ENCODE data around the gene SNN. TPM values are rescaled to one million over a fixed set of nuclear protein-coding genes. Genes with fewer than 3 reads are reported as not detected.

SNN gene
- total and polyA plus RNA-seq, 2 experiments from 2014 or later: 5.4 to 5.9 TPM

GRCh38 chr16:11658896-11659708 is 9.2 kb upstream of the SNN start:
- no peaks in the 10 kb centered on the region for H3F3A ChIP-seq (ENCODE audit: insufficient read depth)
- H4K20me1 ChIP-seq (ENCODE audit: insufficient read depth): no peaks in the 10 kb centered on the region
- H3K79me2 ChIP-seq (ENCODE audit: insufficient read depth): no peaks in the 10 kb centered on the region
- in situ Hi-C loops (cut with MboI): loop anchor here (10.0 kb wide), 1 partner anchor 254 kb away; no protein-coding TSS in a partner anchor
- WGBS, 2 experiments (ENCODE audit: low coverage in 1 of 2, low lambda C conversion rate in 2 of 2, missing lambda C conversion rate in 2 of 2): 49 to 58% methylated on average over 18 to 19 of the region's 19 CpGs
- no peak overlapping the region for H3K4me3 ChIP-seq
- H3K27me3 ChIP-seq (replicated peaks; ENCODE audit: insufficient read depth): no peaks in the 10 kb centered on the region
- no peak overlapping the region for H3K27ac ChIP-seq
- no peak for TF ChIP-seq EZH2phosphoT487 (IDR thresholded peaks at IDR 0.05; ENCODE audit: insufficient read depth, low read depth)
- TF ChIP-seq EZH2 (IDR thresholded peaks at IDR 0.05; ENCODE audit: insufficient read depth, poor library complexity, severe bottlenecking): no peak
- H2AFZ ChIP-seq: no peak overlapping the region
- no peak for DNase-seq
- no peaks in the 10 kb centered on the region for H3K36me3 ChIP-seq (ENCODE audit: low read depth)
- H3K9ac ChIP-seq: no peak overlapping the region
- H3K9me2 ChIP-seq (ENCODE audit: insufficient read depth): no peaks in the 10 kb centered on the region
- H3K4me2 ChIP-seq (ENCODE audit: unreplicated experiment): no peak overlapping the region
- H3K4me1 ChIP-seq (ENCODE audit: insufficient read depth): no peaks in the 10 kb centered on the region
- no peaks in the 10 kb centered on the region for H3K9me3 ChIP-seq (ENCODE audit: low read depth)

DNA sequence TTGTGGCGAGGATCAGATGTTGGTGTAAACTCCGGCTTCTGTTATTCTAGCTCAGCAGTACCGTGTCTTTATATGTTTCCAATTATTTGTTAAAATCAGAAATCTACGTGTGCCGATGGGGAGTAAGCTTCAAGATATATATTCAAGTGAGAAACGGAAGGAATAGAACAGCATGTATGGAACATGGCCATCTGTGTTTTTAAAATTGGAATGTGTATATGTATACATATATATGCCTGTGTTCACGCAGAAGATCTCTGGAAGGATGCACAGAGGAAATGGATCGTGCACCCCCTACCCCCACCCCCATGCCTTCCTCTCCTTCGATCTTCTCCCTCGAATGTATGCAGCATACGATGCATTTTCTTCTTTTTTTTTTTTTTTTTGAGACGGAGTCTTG is 7.7 kb upstream of the SNN start:
- no peak for TF ChIP-seq EZH2 (IDR thresholded peaks at IDR 0.05; ENCODE audit: insufficient read depth, poor library complexity, severe bottlenecking)
- no peak for TF ChIP-seq EZH2phosphoT487 (IDR thresholded peaks at IDR 0.05; ENCODE audit: insufficient read depth, low read depth)
- H3K79me2 ChIP-seq (ENCODE audit: insufficient read depth): no peaks in the 10 kb centered on the region
- no peaks in the 10 kb centered on the region for H3K9me2 ChIP-seq (ENCODE audit: insufficient read depth)
- H3K4me3 ChIP-seq: no peak overlapping the region
- no peaks in the 10 kb centered on the region for H3F3A ChIP-seq (ENCODE audit: insufficient read depth)
- DNase-seq: no peak
- H3K4me2 ChIP-seq (ENCODE audit: unreplicated experiment): no peak overlapping the region
- no peaks in the 10 kb centered on the region for H4K20me1 ChIP-seq (ENCODE audit: insufficient read depth)
- H3K27ac ChIP-seq: no peak overlapping the region
- no peaks in the 10 kb centered on the region for H3K36me3 ChIP-seq (ENCODE audit: low read depth)
- in situ Hi-C loops (cut with MboI): no loop called here
- H3K27me3 ChIP-seq (replicated peaks; ENCODE audit: insufficient read depth): no peaks in the 10 kb centered on the region
- no peaks in the 10 kb centered on the region for H3K9me3 ChIP-seq (ENCODE audit: low read depth)
- H3K4me1 ChIP-seq (ENCODE audit: insufficient read depth): no peaks in the 10 kb centered on the region
- H2AFZ ChIP-seq: no peak overlapping the region
- no peak overlapping the region for H3K9ac ChIP-seq
- 64 to 68% methylated on average over 7 to 12 of the region's 12 CpGs for WGBS, 2 experiments (ENCODE audit: low coverage in 1 of 2, low lambda C conversion rate in 2 of 2, missing lambda C conversion rate in 2 of 2)

DNA sequence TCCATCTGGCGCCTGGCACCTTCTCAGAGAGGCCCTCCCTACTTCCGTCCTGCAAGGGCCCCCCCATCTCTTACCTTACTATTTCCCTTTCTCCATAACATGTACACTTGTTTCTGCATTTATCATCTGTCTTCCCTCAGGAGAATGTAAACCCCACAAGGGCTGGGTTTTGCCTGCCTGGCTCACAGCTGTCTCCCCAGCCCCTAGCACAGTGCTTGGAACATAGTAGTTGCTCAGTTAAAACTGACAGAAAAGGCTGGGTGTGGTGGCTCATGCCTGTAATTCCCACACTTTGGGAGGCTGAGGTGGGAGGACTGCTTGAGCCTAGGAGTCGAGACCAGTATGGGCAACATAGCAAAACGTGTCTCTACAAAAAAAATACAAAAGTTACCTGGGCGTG is 5.7 kb upstream of the SNN start:
- H3K27ac ChIP-seq: no peak overlapping the region
- no peaks in the 10 kb centered on the region for H3K27me3 ChIP-seq (replicated peaks; ENCODE audit: insufficient read depth)
- TF ChIP-seq EZH2phosphoT487 (IDR thresholded peaks at IDR 0.05; ENCODE audit: insufficient read depth, low read depth): no peak
- no peak for TF ChIP-seq EZH2 (IDR thresholded peaks at IDR 0.05; ENCODE audit: insufficient read depth, poor library complexity, severe bottlenecking)
- no peaks in the 10 kb centered on the region for H3K36me3 ChIP-seq (ENCODE audit: low read depth)
- H3F3A ChIP-seq (ENCODE audit: insufficient read depth): no peaks in the 10 kb centered on the region
- no peaks in the 10 kb centered on the region for H4K20me1 ChIP-seq (ENCODE audit: insufficient read depth)
- H3K79me2 ChIP-seq (ENCODE audit: insufficient read depth): no peaks in the 10 kb centered on the region
- no peak overlapping the region for H3K4me2 ChIP-seq (ENCODE audit: unreplicated experiment)
- H2AFZ ChIP-seq: no peak overlapping the region
- no peak overlapping the region for H3K4me3 ChIP-seq
- in situ Hi-C loops (cut with MboI): no loop called here
- DNase-seq: no peak
- no peaks in the 10 kb centered on the region for H3K4me1 ChIP-seq (ENCODE audit: insufficient read depth)
- 75 to 77% methylated on average over 5 of the region's 5 CpGs for WGBS, 2 experiments (ENCODE audit: low coverage in 1 of 2, low lambda C conversion rate in 2 of 2, missing lambda C conversion rate in 2 of 2)
- no peak overlapping the region for H3K9ac ChIP-seq
- no peaks in the 10 kb centered on the region for H3K9me3 ChIP-seq (ENCODE audit: low read depth)
- no peaks in the 10 kb centered on the region for H3K9me2 ChIP-seq (ENCODE audit: insufficient read depth)

DNA sequence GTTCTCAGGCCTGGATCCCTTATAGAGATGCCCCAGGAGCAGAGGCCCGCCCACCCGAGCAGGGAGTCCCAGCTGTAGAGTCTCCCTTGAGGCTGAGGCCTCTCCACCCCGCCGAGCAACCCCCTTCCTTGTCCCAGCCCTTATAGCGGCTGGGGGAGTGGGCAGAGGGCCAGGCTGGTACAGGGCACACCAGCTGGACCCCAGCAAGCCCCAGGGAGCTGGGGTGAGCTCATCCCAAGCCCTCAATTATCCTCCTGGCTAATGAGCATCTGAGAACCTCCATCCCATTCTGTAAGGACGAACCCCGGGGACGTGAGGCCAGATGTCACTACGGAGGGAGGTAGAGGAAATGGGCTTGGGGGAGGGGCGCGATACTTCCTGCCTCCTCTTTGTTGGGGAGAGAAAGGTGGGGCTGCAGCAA is 3.2 kb upstream of the SNN start:
- in situ Hi-C loops (cut with MboI): no loop called here
- Histone ChIP-seq H3K79me2 (ENCODE audit: insufficient read depth) (no peaks in the 10 kb centered on the region), H3K36me3 (ENCODE audit: low read depth) (no peaks in the 10 kb centered on the region), H3K4me2 (ENCODE audit: unreplicated experiment) (no peak overlapping the region), H3K27me3 (replicated peaks; ENCODE audit: insufficient read depth) (no peaks in the 10 kb centered on the region), H3K4me1 (ENCODE audit: insufficient read depth) (peaks cover 7% of the 10 kb centered on the region), H2AFZ (no peak overlapping the region), H3K27ac (no peak overlapping the region), H3K9ac (no peak overlapping the region), H3K9me2 (ENCODE audit: insufficient read depth) (no peaks in the 10 kb centered on the region), H3K4me3 (no peak overlapping the region), H3F3A (ENCODE audit: insufficient read depth) (peaks cover 4% of the 10 kb centered on the region; the same call in 1 of the 2 replicates), H4K20me1 (ENCODE audit: insufficient read depth) (no peaks in the 10 kb centered on the region), H3K9me3 (ENCODE audit: low read depth) (no peaks in the 10 kb centered on the region)
- WGBS, 2 experiments (ENCODE audit: low coverage in 1 of 2, low lambda C conversion rate in 2 of 2, missing lambda C conversion rate in 2 of 2): 76 to 78% methylated on average over 11 of the region's 11 CpGs
- DNase-seq: no peak
- TF ChIP-seq EZH2 (IDR thresholded peaks at IDR 0.05; ENCODE audit: insufficient read depth, poor library complexity, severe bottlenecking): no peak
- no peak for TF ChIP-seq EZH2phosphoT487 (IDR thresholded peaks at IDR 0.05; ENCODE audit: insufficient read depth, low read depth)

Measured in GM23248 (cell line).